WTC11 (cell line): ENCODE measurements around the gene NUP85. TPM values are rescaled to one million over a fixed set of nuclear protein-coding genes. Genes with fewer than 3 reads are reported as not detected.

Experiments used
- ATAC-seq: fragments of 200-7000 bp; cut with Tn5 transposase; 2 replicates; pipeline ENCODE4 v1.10.0; 2021; ENCODE audit warnings: mild to moderate bottlenecking, moderate library complexity
- CTCF ChIA-PET: fragments of 300-600 bp; sonication (Branson Sonifier 250); formaldehyde crosslinking; loops from one replicate; lab custom pipeline; 2021; ENCODE audit warnings: antibody characterized with exemption; lab: Charles Lee
- POLR2A ChIA-PET: fragments of 350-600 bp; sonication (Branson Sonifier 250); formaldehyde crosslinking; loops from one replicate; lab custom pipeline; 2021; ENCODE audit warnings: antibody characterized with exemption; lab: Charles Lee
- DNase-seq: peaks from one replicate; pipeline ENCODE4 v3.0.0; 2021; ENCODE audit warnings: low spot score
- H3K27ac Mint-ChIP-seq: 2 replicates; pipeline ENCODE4 v1.8.0; 2021; ENCODE audit warnings: mixed read lengths
- H3K27me3 Mint-ChIP-seq: 2 replicates; pipeline ENCODE4 v1.8.0; 2021; ENCODE audit warnings: low read depth, mild to moderate bottlenecking, moderate library complexity, mixed read lengths
- H3K36me3 Mint-ChIP-seq: 2 replicates; pipeline ENCODE4 v1.8.0; 2021; ENCODE audit warnings: mixed read lengths
- H3K4me1 Mint-ChIP-seq: 2 replicates; pipeline ENCODE4 v1.8.0; 2022; ENCODE audit warnings: mixed read lengths
- H3K4me3 Mint-ChIP-seq: 2 replicates; pipeline ENCODE4 v1.8.0; 2021; ENCODE audit warnings: mild to moderate bottlenecking, moderate library complexity, mixed read lengths
- H3K9me3 Mint-ChIP-seq: 2 replicates; pipeline ENCODE4 v1.8.0; 2021; ENCODE audit warnings: mixed read lengths
- CTCF ChIP-seq: fragments of 200-600 bp; IDR thresholded peaks from 2 replicates; pipeline ENCODE4 v1.8.0; 2022; ENCODE audit warnings: antibody characterized with exemption
- ERG ChIP-seq: fragments of 250-450 bp; sonication (Bioruptor Pico); IDR thresholded peaks from 2 replicates; pipeline ENCODE4 v1.8.0; 2021; ENCODE audit warnings: mild to moderate bottlenecking
- ETV6 ChIP-seq: sonication (generic); formaldehyde crosslinking; IDR thresholded peaks from 2 replicates; pipeline ENCODE4 v1.8.1; 2022; ENCODE audit warnings: mild to moderate bottlenecking, missing genetic modification reagents
- FOXP1 ChIP-seq: sonication (generic); formaldehyde crosslinking; IDR thresholded peaks from 2 replicates; pipeline ENCODE4 v1.8.0; 2022; ENCODE audit warnings: missing genetic modification reagents, mild to moderate bottlenecking, moderate library complexity, borderline replicate concordance
- HMGXB4 ChIP-seq: sonication (generic); formaldehyde crosslinking; IDR thresholded peaks from 2 replicates; pipeline ENCODE4 v1.8.1; 2023; ENCODE audit warnings: mild to moderate bottlenecking, moderate library complexity, missing genetic modification reagents
- MLX ChIP-seq: sonication (generic); formaldehyde crosslinking; IDR thresholded peaks from 2 replicates; pipeline ENCODE4 v1.8.1; 2023; ENCODE audit warnings: mild to moderate bottlenecking, missing genetic modification reagents, moderate library complexity
- PRDM15 ChIP-seq: sonication (generic); formaldehyde crosslinking; IDR thresholded peaks from 2 replicates; pipeline ENCODE4 v1.8.0; 2022; ENCODE audit warnings: missing genetic modification reagents
- RELA ChIP-seq: sonication (generic); formaldehyde crosslinking; IDR thresholded peaks from 2 replicates; pipeline ENCODE4 v1.8.1; 2022; ENCODE audit warnings: missing genetic modification reagents, mild to moderate bottlenecking, borderline replicate concordance
- STAT6 ChIP-seq: sonication (generic); formaldehyde crosslinking; conservative IDR thresholded peaks from 2 replicates; pipeline ENCODE4 v1.8.1; 2023; ENCODE audit warnings: mild to moderate bottlenecking, low read depth, missing genetic modification reagents, moderate library complexity
- ZNF263 ChIP-seq: sonication (generic); formaldehyde crosslinking; IDR thresholded peaks from 2 replicates; pipeline ENCODE4 v1.8.1; 2022; ENCODE audit warnings: low read depth, mild to moderate bottlenecking, moderate library complexity, missing genetic modification reagents
- ZNF317 ChIP-seq: sonication (generic); formaldehyde crosslinking; IDR thresholded peaks from 2 replicates; pipeline ENCODE4 v1.8.1; 2023; ENCODE audit warnings: low read depth, mild to moderate bottlenecking, moderate library complexity, missing genetic modification reagents, borderline replicate concordance
- ZNF532 ChIP-seq: fragments of 250-450 bp; sonication (Bioruptor Pico); IDR thresholded peaks from 2 replicates; pipeline ENCODE4 v1.9.0; 2021; ENCODE audit warnings: mild to moderate bottlenecking, borderline replicate concordance
- total RNA-seq: library from RNA; stranded (reverse); gene quantifications from 3 replicates; pipeline ENCODE4 v1.2.3, GENCODE V29; 2021

Gene NUP85
- total RNA-seq, 1 experiment from 2014 or later, result 109 TPM

GRCh38 chr17:75239778-75240393, 34.4 kb downstream of the NUP85 start:
- Mint-ChIP-seq H3K4me3 (no peak overlapping the region), H3K9me3 (no peaks in the 10 kb centered on the region), H3K4me1 (peaks cover 6% of the 10 kb centered on the region), H3K27ac (peak overlapping the region; percentile 87), H3K27me3 (no peaks in the 10 kb centered on the region), H3K36me3 (peaks cover 54% of the 10 kb centered on the region)
- no peak for DNase-seq
- POLR2A ChIA-PET, result interaction anchor here (0.5 to 1.1 kb wide), 10 partner anchors 10 to 766 kb away, joined by 3 to 8 read pairs (median 4); partner anchors contain the start of genes GGA3, MRPS7, NUP85 and SLC25A19
- TF ChIP-seq RELA (CRISPR knock-in tag) (no peak), ZNF317 (CRISPR knock-in tag) (peak; percentile 67)
- no peak for ATAC-seq
- CTCF ChIA-PET, result interaction anchor here (0.5 to 3.8 kb wide), 98 partner anchors 10 to 540 kb away, joined by 3 to 155 read pairs (median 5); partner anchors contain the start of genes ARMC7, ATP5PD, FDXR and GGA3

- ChIA-PET POLR2A (interaction anchor here (0.5 to 1.1 kb wide), 9 partner anchors 9 to 280 kb away, joined by 3 to 8 read pairs (median 4); partner anchors contain the start of genes GGA3, MRPS7, NUP85 and SLC25A19), CTCF (interaction anchor here (0.5 to 3.8 kb wide), 99 partner anchors 9 to 974 kb away, joined by 3 to 155 read pairs (median 5); partner anchors contain the start of genes ARMC7, ATP5PD, FDXR and GGA3)
- H3K27me3 Mint-ChIP-seq, result no peaks in the 10 kb centered on the region
- DNase-seq (peak; percentile 82), ATAC-seq (peak; percentile 88)
- H3K27ac Mint-ChIP-seq, result peak overlapping the region; percentile 87
- H3K9me3 Mint-ChIP-seq, result no peaks in the 10 kb centered on the region
- H3K36me3 Mint-ChIP-seq, result peaks cover 51% of the 10 kb centered on the region
- H3K4me3 Mint-ChIP-seq, result no peak overlapping the region
- peaks cover 6% of the 10 kb centered on the region for H3K4me1 Mint-ChIP-seq
- 0 out of 2 replicates have a peak, but pooled peaks have one; percentile 16 for TF ChIP-seq PRDM15 (CRISPR knock-in tag)
- TF ChIP-seq FOXP1, result peak; percentile 36; the same call in 1 of the 2 replicates
- TF ChIP-seq ERG (CRISPR knock-in tag), result 0 out of 2 replicates have a peak, but pooled peaks have one; percentile 47
- no peak for TF ChIP-seq ZNF263 (CRISPR knock-in tag)
- no peak for TF ChIP-seq ZNF532 (CRISPR knock-in tag)
- peak; percentile 41; the same call in 1 of the 2 replicates for TF ChIP-seq ETV6
- no peak for TF ChIP-seq STAT6
- no peak for TF ChIP-seq MLX (CRISPR knock-in tag)
- peak; percentile 84 for TF ChIP-seq CTCF
- no peak; the same call in 1 of the 2 replicates for TF ChIP-seq HMGXB4 (CRISPR knock-in tag)
These were observed 35.1 kb downstream of the NUP85 start for GRCh38 chr17:75240394-75241142.
